OCI-LY3 (cell line): ENCODE measurements around the gene SAMD11.

ENCODE experiments used
- H2AFZ ChIP-seq: fragments of 200-600, 300-600 bp; shearing (Covaris generic); 2 replicates; pipeline ENCODE4 v1.6.0; 2014; ENCODE audit warnings: antibody characterized with exemption, low read depth, low read length
- H3K27ac ChIP-seq: fragments of 200-600, 300-600 bp; sonication (generic); 2 replicates; pipeline ENCODE4 v1.5.1; 2014; ENCODE audit warnings: mild to moderate bottlenecking, low read length, moderate library complexity, mixed read lengths
- H3K27me3 ChIP-seq: fragments of 200-600, 300-600 bp; sonication (generic); 2 replicates; pipeline ENCODE4 v1.6.1; 2014; ENCODE audit warnings: low read depth, low read length, mixed read lengths
- H3K36me3 ChIP-seq: fragments of 200-600, 300-600 bp; sonication (generic); replicated peaks from 2 replicates; pipeline ENCODE3; 2014; ENCODE audit warnings: low read depth, low read length, mixed read lengths
- H3K4me1 ChIP-seq: fragments of 300-600, 200-600 bp; sonication (generic); 2 replicates; pipeline ENCODE4 v1.6.1; 2014; ENCODE audit warnings: low read length, mixed read lengths
- H3K4me2 ChIP-seq: fragments of 200-600, 300-600 bp; sonication (generic); 2 replicates; pipeline ENCODE4 v1.6.1; 2014; ENCODE audit warnings: low read length, mixed read lengths
- H3K4me3 ChIP-seq: fragments of 300-600, 200-600 bp; sonication (generic); 2 replicates; pipeline ENCODE4 v1.5.1; 2014; ENCODE audit warnings: antibody characterized with exemption, mild to moderate bottlenecking, low read length, moderate library complexity
- H3K79me2 ChIP-seq: fragments of 300-600, 200-600 bp; shearing (Covaris generic); 2 replicates; pipeline ENCODE4 v1.6.1; 2014; ENCODE audit warnings: mild to moderate bottlenecking, low read length, mixed read lengths
- H3K9ac ChIP-seq: fragments of 300-600, 200-600 bp; shearing (Covaris generic); 2 replicates; pipeline ENCODE4 v1.6.0; 2014; ENCODE audit warnings: mild to moderate bottlenecking, low read length, moderate library complexity
- H3K9me3 ChIP-seq: fragments of 200-600, 300-600 bp; shearing (Covaris generic); 2 replicates; pipeline ENCODE4 v1.6.1; 2014; ENCODE audit warnings: low read length, mixed read lengths; ENCODE audit not compliant: insufficient read depth
- H4K20me1 ChIP-seq: fragments of 200-600, 300-600 bp; sonication (generic); 2 replicates; pipeline ENCODE4 v1.6.1; 2016; ENCODE audit warnings: low read length, mixed read lengths; ENCODE audit not compliant: insufficient read depth
- EZH2phosphoT487 ChIP-seq: fragments of 200-600 bp; shearing (Covaris generic); IDR thresholded peaks from 2 replicates; pipeline ENCODE4 v1.6.1; 2018; ENCODE audit warnings: antibody characterized with exemption, mixed run types, low read depth
- TF ChIP-seq, protein P1 (sequence below): fragments of 200-600, 300-600 bp; sonication (generic); IDR thresholded peaks from 2 replicates; pipeline ENCODE4 v1.5.1; 2014; ENCODE audit warnings: antibody characterized with exemption, low read length, low read depth

Gene SAMD11

DNA sequence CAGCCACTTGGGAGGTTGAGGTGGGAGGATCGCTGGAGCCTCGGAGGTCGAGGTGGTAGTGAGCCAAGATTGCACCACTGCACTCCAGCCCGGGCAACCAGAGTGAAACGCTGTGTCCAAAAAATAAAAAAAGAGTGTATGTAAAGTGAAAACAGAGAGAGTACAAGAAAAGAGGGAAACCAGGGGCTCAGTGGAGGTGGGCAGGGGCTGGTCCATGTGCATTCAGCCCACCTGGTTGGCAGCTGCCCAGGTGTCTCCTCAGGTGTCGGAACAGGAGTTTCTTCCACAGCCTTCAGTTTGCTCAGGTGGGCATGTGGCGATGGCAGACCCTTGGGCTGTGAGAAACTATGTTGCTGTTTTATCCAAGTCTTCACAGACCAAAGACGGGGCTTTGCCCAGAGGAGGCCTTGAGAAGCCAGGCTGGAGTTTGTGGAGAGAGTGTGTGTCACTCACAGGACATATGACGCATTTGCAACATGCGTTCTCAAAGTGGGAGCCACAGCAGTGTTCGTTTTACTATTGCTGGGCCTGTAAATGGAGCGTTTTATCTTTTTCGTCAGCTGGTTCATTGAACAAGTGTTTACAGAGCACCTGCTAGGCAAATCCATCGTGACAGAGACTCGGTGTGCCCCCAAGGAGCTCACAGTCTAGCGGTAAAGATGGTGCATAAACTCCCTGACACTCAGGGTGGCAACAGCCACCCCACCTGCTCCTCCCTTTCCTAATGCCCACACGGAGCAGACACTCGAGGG, 22.4 kb upstream of the SAMD11 start:
- H3K9me3 ChIP-seq, result no peaks in the 10 kb centered on the region
- H3K36me3 ChIP-seq, result no peaks in the 10 kb centered on the region
- H3K4me1 ChIP-seq, result no peaks in the 10 kb centered on the region
- no peak overlapping the region for H3K4me3 ChIP-seq
- H3K9ac ChIP-seq, result no peak overlapping the region
- no peaks in the 10 kb centered on the region for H4K20me1 ChIP-seq
- peaks cover 11% of the 10 kb centered on the region for H3K27me3 ChIP-seq
- no peak overlapping the region for H2AFZ ChIP-seq
- H3K79me2 ChIP-seq, result no peaks in the 10 kb centered on the region
- no peak for TF ChIP-seq EZH2phosphoT487
- TF ChIP-seq, protein P1, sequence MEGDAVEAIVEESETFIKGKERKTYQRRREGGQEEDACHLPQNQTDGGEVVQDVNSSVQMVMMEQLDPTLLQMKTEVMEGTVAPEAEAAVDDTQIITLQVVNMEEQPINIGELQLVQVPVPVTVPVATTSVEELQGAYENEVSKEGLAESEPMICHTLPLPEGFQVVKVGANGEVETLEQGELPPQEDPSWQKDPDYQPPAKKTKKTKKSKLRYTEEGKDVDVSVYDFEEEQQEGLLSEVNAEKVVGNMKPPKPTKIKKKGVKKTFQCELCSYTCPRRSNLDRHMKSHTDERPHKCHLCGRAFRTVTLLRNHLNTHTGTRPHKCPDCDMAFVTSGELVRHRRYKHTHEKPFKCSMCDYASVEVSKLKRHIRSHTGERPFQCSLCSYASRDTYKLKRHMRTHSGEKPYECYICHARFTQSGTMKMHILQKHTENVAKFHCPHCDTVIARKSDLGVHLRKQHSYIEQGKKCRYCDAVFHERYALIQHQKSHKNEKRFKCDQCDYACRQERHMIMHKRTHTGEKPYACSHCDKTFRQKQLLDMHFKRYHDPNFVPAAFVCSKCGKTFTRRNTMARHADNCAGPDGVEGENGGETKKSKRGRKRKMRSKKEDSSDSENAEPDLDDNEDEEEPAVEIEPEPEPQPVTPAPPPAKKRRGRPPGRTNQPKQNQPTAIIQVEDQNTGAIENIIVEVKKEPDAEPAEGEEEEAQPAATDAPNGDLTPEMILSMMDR, result no peak
- H3K27ac ChIP-seq, result no peak overlapping the region
- no peak overlapping the region for H3K4me2 ChIP-seq

GRCh38 chr1:902802-903201, 20.9 kb upstream of the SAMD11 start:
- peaks cover 12% of the 10 kb centered on the region for H3K27me3 ChIP-seq
- no peaks in the 10 kb centered on the region for H3K9me3 ChIP-seq
- H3K27ac ChIP-seq, result no peak overlapping the region
- H3K79me2 ChIP-seq, result no peaks in the 10 kb centered on the region
- no peak for TF ChIP-seq EZH2phosphoT487
- TF ChIP-seq, protein P1, result no peak
- no peaks in the 10 kb centered on the region for H4K20me1 ChIP-seq
- H2AFZ ChIP-seq, result no peak overlapping the region
- H3K36me3 ChIP-seq, result no peaks in the 10 kb centered on the region
- H3K4me3 ChIP-seq, result no peak overlapping the region
- no peak overlapping the region for H3K4me2 ChIP-seq
- no peaks in the 10 kb centered on the region for H3K4me1 ChIP-seq
- H3K9ac ChIP-seq, result no peak overlapping the region

DNA sequence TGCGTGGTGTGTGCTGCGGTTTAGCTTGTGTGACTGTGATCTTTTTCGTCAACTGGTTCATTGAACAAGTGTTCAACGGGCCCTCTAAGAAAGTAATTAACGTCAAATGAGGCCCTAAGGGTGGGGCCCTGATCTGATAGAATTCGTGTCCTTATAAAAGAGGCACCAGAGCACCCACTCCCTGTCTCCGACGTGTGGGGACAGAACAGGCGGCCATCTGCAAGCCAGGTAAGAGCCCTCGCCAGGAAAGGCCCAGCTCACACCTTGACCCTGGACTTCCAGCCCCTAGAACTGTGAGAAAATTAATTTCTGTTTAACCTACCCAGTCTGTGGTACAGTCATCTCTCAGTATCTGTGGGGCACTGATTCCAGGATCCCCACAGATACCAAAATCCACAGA, 20.4 kb upstream of the SAMD11 start:
- Histone ChIP-seq H3K36me3 (no peaks in the 10 kb centered on the region), H3K9me3 (no peaks in the 10 kb centered on the region), H3K27ac (no peak overlapping the region), H3K79me2 (no peaks in the 10 kb centered on the region), H2AFZ (no peak overlapping the region), H3K4me1 (no peaks in the 10 kb centered on the region), H4K20me1 (no peaks in the 10 kb centered on the region), H3K4me2 (no peak overlapping the region), H3K4me3 (no peak overlapping the region), H3K27me3 (peaks cover 12% of the 10 kb centered on the region), H3K9ac (no peak overlapping the region)
- TF ChIP-seq EZH2phosphoT487, result no peak
- TF ChIP-seq, protein P1, result no peak

DNA sequence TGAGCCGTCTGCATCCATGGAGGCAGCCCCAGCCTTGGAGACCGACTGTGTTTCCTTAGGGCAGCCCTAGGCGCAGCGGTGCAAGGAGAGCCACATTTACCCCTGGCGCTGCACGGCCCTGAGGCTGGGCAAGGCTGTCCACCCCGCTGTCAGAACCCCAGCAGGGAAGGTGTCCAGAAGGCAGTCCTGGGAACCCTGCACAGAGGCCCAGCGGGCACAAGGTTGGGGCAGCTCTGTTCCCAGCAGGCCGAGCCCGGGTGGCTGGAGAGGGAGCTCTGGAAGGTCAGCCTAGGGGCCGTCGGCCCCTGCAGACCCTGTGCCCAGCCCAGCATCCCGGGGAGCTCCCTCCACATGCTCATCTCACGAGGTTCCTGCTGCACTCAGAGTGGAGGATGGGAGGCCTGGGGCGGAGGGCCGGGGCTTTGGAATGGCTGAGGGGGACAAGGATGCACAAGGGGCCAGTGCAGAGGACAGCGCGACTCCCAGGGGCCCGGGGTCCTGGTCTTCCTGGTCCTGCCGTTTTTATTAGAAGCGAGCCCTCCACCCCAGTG, 19.9 kb upstream of the SAMD11 start:
- Histone ChIP-seq H3K9ac (no peak overlapping the region), H3K79me2 (no peaks in the 10 kb centered on the region), H3K27me3 (peaks cover 12% of the 10 kb centered on the region), H3K4me2 (no peak overlapping the region), H3K4me1 (no peaks in the 10 kb centered on the region), H4K20me1 (no peaks in the 10 kb centered on the region), H3K27ac (no peak overlapping the region), H3K9me3 (no peaks in the 10 kb centered on the region), H2AFZ (no peak overlapping the region), H3K4me3 (no peak overlapping the region), H3K36me3 (no peaks in the 10 kb centered on the region)
- TF ChIP-seq, protein P1, result no peak
- no peak for TF ChIP-seq EZH2phosphoT487
